Common myeloid progenitor, CD34-positive (primary cell): Measurements from ENCODE around the gene TMEM163.

ENCODE experiments used
- CTCF ChIA-PET: fragments of 350-600 bp; sonication (Branson Sonifier 250); formaldehyde crosslinking; loops from one replicate; lab custom pipeline; 2021; ENCODE audit warnings: antibody characterized with exemption; lab: Charles Lee
- POLR2A ChIA-PET: fragments of 350-600 bp; sonication (Branson Sonifier 250); formaldehyde crosslinking; loops from one replicate; lab custom pipeline; 2021; ENCODE audit warnings: antibody characterized with exemption; lab: Charles Lee
- DNase-seq, 3 donors: peaks; one replicate each; pipeline versions ENCODE4 v3.0.0 to v3.0.0-alpha.2; 2013
- H3K27ac ChIP-seq, 2 experiments: 1 replicate in 1 of 2; 2 replicates in 1 of 2; pipeline ENCODE4 v1.7.0; 2013; ENCODE audit warnings: inconsistent platforms in 2 of 2, low read length in 2 of 2, mild to moderate bottlenecking in 2 of 2, low read depth in 1 of 2, moderate library complexity in 1 of 2; ENCODE audit not compliant: severe bottlenecking in 2 of 2, insufficient read depth in 1 of 2, poor library complexity in 1 of 2
- H3K27me3 ChIP-seq, 5 experiments: replicated peaks in 2 of 5; 1 replicate in 3 of 5; 2 replicates in 2 of 5; pipeline versions ENCODE4 v1.6.1 to v1.7.0; 2013; ENCODE audit warnings: low read length in 4 of 5, mild to moderate bottlenecking in 2 of 5, moderate library complexity in 2 of 5, inconsistent platforms in 1 of 5; ENCODE audit not compliant: insufficient read depth in 5 of 5, control insufficient read depth in 4 of 5
- H3K36me3 ChIP-seq, 4 experiments: 1 replicate in 2 of 4; 2 replicates in 2 of 4; pipeline versions ENCODE4 v1.6.1 to v1.7.0; 2013; ENCODE audit warnings: low read length in 3 of 4, control low read depth in 1 of 4, mild to moderate bottlenecking in 1 of 4; ENCODE audit not compliant: control insufficient read depth in 4 of 4, insufficient read depth in 4 of 4
- H3K4me1 ChIP-seq, 4 experiments: 1 replicate in 3 of 4; 2 replicates in 1 of 4; pipeline versions ENCODE4 v1.6.1 to v1.7.1; 2013; ENCODE audit warnings: low read length in 3 of 4, mild to moderate bottlenecking in 3 of 4, control low read depth in 1 of 4, inconsistent platforms in 1 of 4, moderate library complexity in 1 of 4; ENCODE audit not compliant: control insufficient read depth in 4 of 4, insufficient read depth in 4 of 4; ENCODE audit errors: control extremely low read depth in 1 of 4
- H3K4me3 ChIP-seq, 7 experiments: 1 replicate in 4 of 7; 2 replicates in 3 of 7; pipeline versions ENCODE4 v1.5.1 to v1.7.0; 2013; ENCODE audit warnings: mild to moderate bottlenecking in 7 of 7, low read length in 6 of 7, moderate library complexity in 6 of 7, inconsistent platforms in 2 of 7, low read depth in 2 of 7, control low read depth in 1 of 7; ENCODE audit not compliant: insufficient read depth in 4 of 7, control insufficient read depth in 1 of 7; ENCODE audit errors: extremely low read depth in 1 of 7
- H3K9me3 ChIP-seq, 5 experiments: 1 replicate in 4 of 5; 2 replicates in 1 of 5; pipeline versions ENCODE4 v1.6.1 to v1.7.1; 2013; ENCODE audit warnings: low read length in 4 of 5, mild to moderate bottlenecking in 2 of 5, inconsistent platforms in 1 of 5, low read depth in 1 of 5, moderate library complexity in 1 of 5; ENCODE audit not compliant: control insufficient read depth in 4 of 5, insufficient read depth in 2 of 5; ENCODE audit errors: control extremely low read depth in 1 of 5
- WGBS: methylation state at CpG from one replicate; pipeline ENCODE4 v1.1.5; 2013; ENCODE audit not compliant: insufficient coverage; 5-methylcytosine and 5-hydroxymethylcytosine counted together

TMEM163 gene

GRCh38 chr2:134451347-134451630 is 267.5 kb downstream of the TMEM163 start:
- no peaks in the 10 kb centered on the region for H3K4me1 ChIP-seq
- no peak overlapping the region for H3K4me3 ChIP-seq
- ChIA-PET POLR2A (no interaction called here), CTCF (interaction anchor here (0.6 to 3.4 kb wide), 30 partner anchors 9 to 588 kb away, joined by 3 to 32 read pairs (median 6); no protein-coding TSS in a partner anchor)
- no CpG with 5 or more reads among the region's 2 CpGs for WGBS
- H3K9me3 ChIP-seq, result no peaks in the 10 kb centered on the region
- H3K36me3 ChIP-seq, result peaks cover 0 to 27% (median 23%) of the 10 kb centered on the region in 4 experiments
- no peak overlapping the region for H3K27ac ChIP-seq
- DNase-seq, result no peak
- H3K27me3 ChIP-seq, result no peaks in the 10 kb centered on the region

- WGBS, result 92% methylated on average over 14 of the region's 15 CpGs
- Histone ChIP-seq H3K4me3 (no peak overlapping the region), H3K36me3 (peaks cover 0 to 31% (median 24%) of the 10 kb centered on the region in 4 experiments), H3K27ac (no peak overlapping the region), H3K4me1 (no peaks in the 10 kb centered on the region), H3K9me3 (no peaks in the 10 kb centered on the region), H3K27me3 (no peaks in the 10 kb centered on the region)
- DNase-seq, result no peak
- ChIA-PET CTCF (interaction anchor here (1.2 to 3.4 kb wide), 15 partner anchors 8 to 565 kb away, joined by 3 to 32 read pairs (median 6); no protein-coding TSS in a partner anchor), POLR2A (no interaction called here)
Observed at GRCh38 chr2:134449751-134450513, 268.9 kb downstream of the TMEM163 start.

DNA sequence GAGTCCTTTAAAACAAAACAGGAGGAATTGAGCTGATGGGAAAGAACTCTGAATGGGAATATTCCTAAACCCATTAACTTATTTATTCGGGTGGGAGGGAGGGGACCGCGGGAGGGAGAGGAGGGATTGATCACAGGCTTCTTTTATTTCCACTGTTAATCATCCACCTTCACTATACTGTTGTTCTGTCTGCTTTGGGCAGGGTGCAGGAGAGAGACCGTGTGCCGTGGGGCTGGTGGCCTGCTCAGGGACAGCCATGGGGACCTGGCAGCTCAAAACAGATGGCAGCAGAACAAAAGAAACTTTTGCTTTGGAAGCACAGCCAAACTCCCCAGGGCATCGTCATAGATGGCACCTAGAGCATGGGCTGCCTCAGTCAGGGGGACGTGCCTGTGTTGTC is 269.6 kb downstream of the TMEM163 start:
- H3K27ac ChIP-seq, result no peak overlapping the region
- ChIA-PET POLR2A (no interaction called here), CTCF (interaction anchor here (1.2 to 3.3 kb wide), 3 partner anchors 33 to 562 kb away, joined by 3 to 15 read pairs (median 3); no protein-coding TSS in a partner anchor)
- DNase-seq, result no peak
- peaks cover 0 to 37% (median 25%) of the 10 kb centered on the region in 4 experiments for H3K36me3 ChIP-seq
- no peaks in the 10 kb centered on the region for H3K27me3 ChIP-seq
- no peak overlapping the region for H3K4me3 ChIP-seq
- no peaks in the 10 kb centered on the region for H3K4me1 ChIP-seq
- no peaks in the 10 kb centered on the region for H3K9me3 ChIP-seq
- WGBS, result 94% methylated on average over 4 of the region's 7 CpGs

- H3K27me3 ChIP-seq, result no peaks in the 10 kb centered on the region
- H3K27ac ChIP-seq, result no peak overlapping the region
- ChIA-PET CTCF (interaction anchor here (1.2 kb wide), 1 partner anchor 449 kb away, joined by 3 read pairs; no protein-coding TSS in a partner anchor), POLR2A (no interaction called here)
- H3K36me3 ChIP-seq, result peaks cover 0 to 39% (median 21%) of the 10 kb centered on the region in 4 experiments
- 96% methylated on average over 5 of the region's 6 CpGs for WGBS
- DNase-seq, result no peak
- H3K4me1 ChIP-seq, result no peaks in the 10 kb centered on the region
- no peak overlapping the region for H3K4me3 ChIP-seq
- no peaks in the 10 kb centered on the region for H3K9me3 ChIP-seq
Observed at GRCh38 chr2:134448650-134449049, 270.1 kb downstream of the TMEM163 start.

- Histone ChIP-seq H3K4me3 (no peak overlapping the region), H3K9me3 (no peaks in the 10 kb centered on the region), H3K36me3 (peaks cover 0 to 40% (median 17%) of the 10 kb centered on the region in 4 experiments), H3K27me3 (no peaks in the 10 kb centered on the region), H3K4me1 (no peaks in the 10 kb centered on the region), H3K27ac (no peak overlapping the region)
- WGBS, result 92% methylated on average over 3 of the region's 4 CpGs
- CTCF ChIA-PET, result interaction anchor here (0.8 to 1.7 kb wide), 3 partner anchors 12 to 459 kb away, joined by 3 to 4 read pairs (median 3); no protein-coding TSS in a partner anchor
- DNase-seq, result no peak
- POLR2A ChIA-PET, result no interaction called here
Observed at GRCh38 chr2:134447669-134448068, 271.1 kb downstream of the TMEM163 start.

- CTCF ChIA-PET, result interaction anchor here (0.5 to 1.7 kb wide), 6 partner anchors 9 to 1258 kb away, joined by 3 to 5 read pairs (median 4); no protein-coding TSS in a partner anchor
- POLR2A ChIA-PET, result no interaction called here
- H3K9me3 ChIP-seq, result no peaks in the 10 kb centered on the region
- no peak for DNase-seq
- H3K36me3 ChIP-seq, result peaks cover 0 to 46% (median 17%) of the 10 kb centered on the region in 4 experiments
- H3K27me3 ChIP-seq, result no peaks in the 10 kb centered on the region
- H3K4me1 ChIP-seq, result no peaks in the 10 kb centered on the region
- 94% methylated on average over 5 of the region's 8 CpGs for WGBS
- no peak overlapping the region for H3K27ac ChIP-seq
- H3K4me3 ChIP-seq, result no peak overlapping the region
Observed at GRCh38 chr2:134446383-134447017, 272.3 kb downstream of the TMEM163 start.

DNA sequence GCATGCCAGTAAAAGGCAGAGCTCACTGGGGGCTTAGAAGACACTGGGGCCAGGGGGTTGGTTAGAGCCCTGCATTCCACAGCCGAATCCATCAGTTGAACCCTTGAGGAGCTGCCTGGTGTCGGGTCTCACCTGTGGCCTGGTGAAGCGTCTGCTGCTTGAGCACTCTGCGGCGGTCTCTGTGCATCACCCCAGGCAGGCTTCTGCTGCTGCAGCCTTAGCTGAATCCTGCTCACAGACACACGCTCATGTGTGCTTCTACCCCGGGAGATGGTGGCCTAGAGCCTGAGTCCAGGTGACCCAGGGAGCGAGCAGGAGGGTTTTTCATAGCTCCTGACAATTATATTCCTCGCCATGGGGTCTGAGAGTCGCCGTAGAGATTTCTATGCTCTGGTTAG is 272.8 kb downstream of the TMEM163 start:
- Histone ChIP-seq H3K27ac (no peak overlapping the region), H3K4me1 (no peaks in the 10 kb centered on the region), H3K36me3 (peaks cover 0 to 51% (median 17%) of the 10 kb centered on the region in 4 experiments), H3K4me3 (no peak overlapping the region), H3K9me3 (no peaks in the 10 kb centered on the region), H3K27me3 (no peaks in the 10 kb centered on the region)
- CTCF ChIA-PET, result interaction anchor here (1.6 kb wide), 1 partner anchor 10 kb away, joined by 5 read pairs; no protein-coding TSS in a partner anchor
- DNase-seq, result no peak
- WGBS, result 95% methylated on average over 11 of the region's 11 CpGs
- POLR2A ChIA-PET, result no interaction called here
